ENCODE results near the gene SLAMF9. TPM values are rescaled to one million over a fixed set of nuclear protein-coding genes. Genes with fewer than 3 reads are reported as not detected.
A peak's percentile ranks its signal among the peaks of the same experiment; 100 is the strongest.

Gene SLAMF9
- total RNA-seq, 2 donors from 2014 or later: not detected

DNA sequence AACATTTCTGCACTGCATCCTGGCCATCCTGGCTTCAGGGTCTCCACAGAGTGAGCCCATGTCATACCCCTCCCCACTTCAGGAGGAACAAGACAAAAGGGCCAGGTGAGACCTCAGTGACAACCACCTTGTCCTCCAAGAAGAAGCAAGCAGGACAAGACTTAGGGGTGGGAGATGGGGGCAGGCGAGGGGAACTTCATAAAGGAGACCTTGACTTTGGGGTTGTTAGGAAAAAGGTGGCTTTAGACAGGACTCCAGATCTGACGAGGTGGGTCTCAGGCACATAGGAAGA lies 24.0 kb upstream of the SLAMF9 start:
- Histone ChIP-seq H3K9me3 (ENCODE audit: control insufficient read depth, low read length) (no peaks in the 10 kb centered on the region), H3K4me1 (ENCODE audit: control insufficient read depth, insufficient read depth, low read length) (no peaks in the 10 kb centered on the region), H3K27me3 (ENCODE audit: control insufficient read depth, insufficient read depth, low read length, poor library complexity, severe bottlenecking) (peaks cover 46% of the 10 kb centered on the region), H3K9ac (ENCODE audit: extremely low read depth, low read length, poor library complexity, severe bottlenecking) (no peak overlapping the region), H3K4me3 (ENCODE audit: low read length) (no peak overlapping the region), H3K36me3 (ENCODE audit: control insufficient read depth, insufficient read depth, low read length) (no peaks in the 10 kb centered on the region), H3K27ac (ENCODE audit: low read depth, low read length) (no peak overlapping the region)
- Mint-ChIP-seq H3K27me3 (ENCODE audit: insufficient read depth) (peaks cover 32% of the 10 kb centered on the region), H3K4me3 (no peak overlapping the region), H3K4me1 (no peaks in the 10 kb centered on the region), H3K27ac (no peak overlapping the region), H3K9me3 (no peaks in the 10 kb centered on the region), H3K36me3 (ENCODE audit: low read depth) (no peaks in the 10 kb centered on the region)
- WGBS, 2 experiments (ENCODE audit: insufficient coverage in 1 of 2, insufficient read length in 1 of 2): 91 to 92% methylated on average over 2 of the region's 2 CpGs
- TF ChIP-seq, protein P1, sequence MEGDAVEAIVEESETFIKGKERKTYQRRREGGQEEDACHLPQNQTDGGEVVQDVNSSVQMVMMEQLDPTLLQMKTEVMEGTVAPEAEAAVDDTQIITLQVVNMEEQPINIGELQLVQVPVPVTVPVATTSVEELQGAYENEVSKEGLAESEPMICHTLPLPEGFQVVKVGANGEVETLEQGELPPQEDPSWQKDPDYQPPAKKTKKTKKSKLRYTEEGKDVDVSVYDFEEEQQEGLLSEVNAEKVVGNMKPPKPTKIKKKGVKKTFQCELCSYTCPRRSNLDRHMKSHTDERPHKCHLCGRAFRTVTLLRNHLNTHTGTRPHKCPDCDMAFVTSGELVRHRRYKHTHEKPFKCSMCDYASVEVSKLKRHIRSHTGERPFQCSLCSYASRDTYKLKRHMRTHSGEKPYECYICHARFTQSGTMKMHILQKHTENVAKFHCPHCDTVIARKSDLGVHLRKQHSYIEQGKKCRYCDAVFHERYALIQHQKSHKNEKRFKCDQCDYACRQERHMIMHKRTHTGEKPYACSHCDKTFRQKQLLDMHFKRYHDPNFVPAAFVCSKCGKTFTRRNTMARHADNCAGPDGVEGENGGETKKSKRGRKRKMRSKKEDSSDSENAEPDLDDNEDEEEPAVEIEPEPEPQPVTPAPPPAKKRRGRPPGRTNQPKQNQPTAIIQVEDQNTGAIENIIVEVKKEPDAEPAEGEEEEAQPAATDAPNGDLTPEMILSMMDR (conservative IDR thresholded peaks at IDR 0.05): no peak
- no peak for DNase-seq

DNA sequence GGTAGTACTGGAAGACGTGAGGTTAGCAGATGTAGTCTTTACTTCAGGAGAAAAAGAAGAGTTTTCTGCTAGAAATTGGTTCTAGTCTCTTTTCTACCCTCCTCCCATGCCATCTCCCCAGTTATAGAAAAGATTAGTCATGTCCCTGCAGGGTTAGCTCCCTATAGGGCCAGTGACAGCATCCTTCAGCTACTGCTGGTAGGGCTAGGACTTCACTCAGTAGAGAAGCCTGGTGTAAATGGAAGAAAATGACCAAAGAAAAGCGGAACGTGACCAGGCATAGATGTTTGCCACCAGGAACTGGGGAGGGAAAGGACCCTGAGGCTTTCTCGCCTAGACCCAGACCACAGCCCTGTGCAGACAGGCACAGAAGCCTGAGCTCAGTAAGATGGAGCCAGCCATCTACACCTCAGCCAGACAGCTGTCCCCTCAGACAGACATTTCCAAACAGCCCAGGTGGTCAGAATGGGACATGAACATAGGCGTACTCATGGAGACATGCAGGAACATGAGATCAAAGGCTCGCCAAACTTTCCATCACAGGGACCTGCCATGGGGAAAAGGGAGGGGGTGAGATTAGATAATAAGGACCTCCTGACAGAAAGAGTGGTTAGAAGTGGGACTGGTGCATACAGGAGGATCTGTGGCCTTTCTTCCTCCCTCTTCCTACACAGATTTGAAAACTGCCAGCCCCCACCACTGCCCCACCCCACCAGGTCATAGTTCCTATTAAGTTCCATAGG lies 23.5 kb upstream of the SLAMF9 start:
- TF ChIP-seq, protein P1 (conservative IDR thresholded peaks at IDR 0.05): no peak
- no peak overlapping the region for H3K27ac Mint-ChIP-seq
- no peak overlapping the region for H3K9ac ChIP-seq (ENCODE audit: extremely low read depth, low read length, poor library complexity, severe bottlenecking)
- no peak overlapping the region for H3K4me3 ChIP-seq (ENCODE audit: low read length)
- H3K36me3 Mint-ChIP-seq (ENCODE audit: low read depth): no peaks in the 10 kb centered on the region
- WGBS, 2 experiments (ENCODE audit: insufficient coverage in 1 of 2, insufficient read length in 1 of 2): 91 to 96% methylated on average over 6 of the region's 6 CpGs
- no peaks in the 10 kb centered on the region for H3K9me3 Mint-ChIP-seq
- no peaks in the 10 kb centered on the region for H3K36me3 ChIP-seq (ENCODE audit: control insufficient read depth, insufficient read depth, low read length)
- peak; percentile 28 for DNase-seq
- H3K4me3 Mint-ChIP-seq: no peak overlapping the region
- H3K4me1 ChIP-seq (ENCODE audit: control insufficient read depth, insufficient read depth, low read length): no peaks in the 10 kb centered on the region
- no peaks in the 10 kb centered on the region for H3K9me3 ChIP-seq (ENCODE audit: control insufficient read depth, low read length)
- H3K4me1 Mint-ChIP-seq: no peaks in the 10 kb centered on the region
- H3K27me3 ChIP-seq (ENCODE audit: control insufficient read depth, insufficient read depth, low read length, poor library complexity, severe bottlenecking): peaks cover 46% of the 10 kb centered on the region
- H3K27me3 Mint-ChIP-seq (ENCODE audit: insufficient read depth): peaks cover 32% of the 10 kb centered on the region
- no peak overlapping the region for H3K27ac ChIP-seq (ENCODE audit: low read depth, low read length)

DNA sequence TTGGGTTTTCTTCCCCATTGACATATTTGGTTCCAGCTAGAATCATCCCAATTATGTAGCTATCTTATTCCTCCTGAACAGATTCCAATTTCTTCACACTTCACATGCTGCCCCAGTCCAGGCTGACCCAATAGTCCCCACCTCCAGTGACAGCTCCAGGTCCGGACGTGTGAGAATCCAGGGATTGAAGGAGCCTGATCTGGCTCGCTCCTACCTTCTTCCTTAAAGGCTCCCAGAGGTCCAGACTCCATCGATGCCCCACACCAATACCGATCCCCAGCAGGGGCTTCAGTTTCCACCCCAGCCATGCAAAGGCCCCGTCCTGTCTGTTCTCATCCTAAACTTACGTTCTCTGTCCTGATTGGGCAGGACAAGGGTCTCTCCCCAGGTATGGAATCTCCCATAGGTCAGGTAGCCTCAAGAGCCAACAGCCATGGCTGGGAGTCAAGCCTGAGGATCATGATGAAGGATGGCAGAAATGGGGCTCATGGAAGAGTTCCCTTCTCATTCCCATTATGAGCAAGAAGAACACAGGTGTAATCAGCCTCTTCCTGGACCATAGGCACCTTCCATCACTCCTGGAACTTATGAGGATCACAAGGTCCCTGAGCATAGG lies 20.4 kb upstream of the SLAMF9 start:
- no peak overlapping the region for H3K4me3 Mint-ChIP-seq
- DNase-seq: no peak
- Histone ChIP-seq H3K36me3 (ENCODE audit: control insufficient read depth, insufficient read depth, low read length) (no peaks in the 10 kb centered on the region), H3K27me3 (ENCODE audit: control insufficient read depth, insufficient read depth, low read length, poor library complexity, severe bottlenecking) (peaks cover 31% of the 10 kb centered on the region), H3K9ac (ENCODE audit: extremely low read depth, low read length, poor library complexity, severe bottlenecking) (no peak overlapping the region), H3K27ac (ENCODE audit: low read depth, low read length) (no peak overlapping the region), H3K9me3 (ENCODE audit: control insufficient read depth, low read length) (no peaks in the 10 kb centered on the region), H3K4me3 (ENCODE audit: low read length) (no peak overlapping the region), H3K4me1 (ENCODE audit: control insufficient read depth, insufficient read depth, low read length) (peaks cover 3% of the 10 kb centered on the region)
- TF ChIP-seq, protein P1 (conservative IDR thresholded peaks at IDR 0.05): no peak
- WGBS, 2 experiments (ENCODE audit: insufficient coverage in 1 of 2, insufficient read length in 1 of 2): 91 to 93% methylated on average over 7 of the region's 7 CpGs
- H3K36me3 Mint-ChIP-seq (ENCODE audit: low read depth): no peaks in the 10 kb centered on the region
- H3K27ac Mint-ChIP-seq: no peak overlapping the region
- H3K9me3 Mint-ChIP-seq: no peaks in the 10 kb centered on the region
- H3K27me3 Mint-ChIP-seq (ENCODE audit: insufficient read depth): peaks cover 20% of the 10 kb centered on the region
- H3K4me1 Mint-ChIP-seq: peaks cover 9% of the 10 kb centered on the region
